CD14-positive monocyte (primary cell): ENCODE measurements around the gene PTAFR. TPM values are rescaled to one million over a fixed set of nuclear protein-coding genes. Genes with fewer than 3 reads are reported as not detected.

Experiments
- DNase-seq, 3 donors: peaks; one replicate each; pipeline ENCODE4 v3.0.0-alpha.2; 2011 to 2022
- H2AFZ ChIP-seq: 2 replicates; pipeline ENCODE4 v1.6.0; 2012; ENCODE audit warnings: mild to moderate bottlenecking, low read depth, low read length, inconsistent platforms; ENCODE audit not compliant: insufficient read depth, poor library complexity, severe bottlenecking
- H3K27ac ChIP-seq, 2 donors: 1 replicate in 1 of 2; 2 replicates in 1 of 2; pipeline ENCODE4 v1.5.1; 2012 to 2013; ENCODE audit warnings: low read length in 2 of 2, control low read depth in 1 of 2, inconsistent platforms in 1 of 2, low read depth in 1 of 2, mild to moderate bottlenecking in 1 of 2
- H3K27me3 ChIP-seq, 2 donors: one replicate each; pipeline versions ENCODE4 v1.6.0 to v1.6.1; 2011 to 2013; ENCODE audit warnings: low read length in 2 of 2; ENCODE audit not compliant: control insufficient read depth in 2 of 2, insufficient read depth in 2 of 2
- H3K36me3 ChIP-seq, 2 donors: replicated peaks in 1 of 2; 1 replicate in 1 of 2; 2 replicates in 1 of 2; pipeline versions ENCODE4 v1.5.1 to v1.6.1; 2012 to 2013; ENCODE audit warnings: low read length in 2 of 2, control low read depth in 1 of 2, inconsistent platforms in 1 of 2, mild to moderate bottlenecking in 1 of 2; ENCODE audit not compliant: insufficient read depth in 2 of 2, control insufficient read depth in 1 of 2
- H3K4me1 ChIP-seq, 2 donors: 1 replicate in 1 of 2; 2 replicates in 1 of 2; pipeline versions ENCODE4 v1.5.1 to v1.6.1; 2012 to 2013; ENCODE audit warnings: low read length in 2 of 2, control low read depth in 1 of 2, inconsistent platforms in 1 of 2, mild to moderate bottlenecking in 1 of 2, moderate library complexity in 1 of 2; ENCODE audit not compliant: insufficient read depth in 2 of 2, control insufficient read depth in 1 of 2
- H3K4me2 ChIP-seq: replicated peaks from 2 replicates; pipeline ENCODE3; 2012; ENCODE audit warnings: low read length, moderate library complexity, mild to moderate bottlenecking; ENCODE audit not compliant: poor library complexity, severe bottlenecking; ENCODE audit errors: extremely low read depth
- H3K4me3 ChIP-seq, 3 experiments: fragments of 200-600 bp in 1 of 3; sonication (generic) in 1 of 3; replicated peaks in 1 of 3; 1 replicate in 2 of 3; 2 replicates in 1 of 3; pipeline ENCODE4 v1.5.1; 2011 to 2013; ENCODE audit warnings: low read length in 3 of 3, mild to moderate bottlenecking in 3 of 3, control low read depth in 2 of 3, low read depth in 2 of 3, inconsistent platforms in 1 of 3, moderate library complexity in 1 of 3
- H3K79me2 ChIP-seq: 2 replicates; pipeline ENCODE4 v1.6.0; 2012; ENCODE audit warnings: mild to moderate bottlenecking, control low read depth, inconsistent platforms, low read length, moderate library complexity; ENCODE audit not compliant: insufficient read depth
- H3K9ac ChIP-seq: 2 replicates; pipeline ENCODE4 v1.6.0; 2017; ENCODE audit warnings: low read length, mild to moderate bottlenecking; ENCODE audit not compliant: insufficient read depth, poor library complexity, severe bottlenecking
- H3K9me3 ChIP-seq, 2 donors: replicated peaks in 1 of 2; 1 replicate in 1 of 2; 2 replicates in 1 of 2; pipeline versions ENCODE4 v1.5.1 to v1.6.1; 2012 to 2013; ENCODE audit warnings: low read length in 2 of 2, control low read depth in 1 of 2; ENCODE audit not compliant: control insufficient read depth in 1 of 2, insufficient read depth in 1 of 2
- H4K20me1 ChIP-seq: 2 replicates; pipeline ENCODE4 v1.6.0; 2012; ENCODE audit warnings: mild to moderate bottlenecking, low read length, control low read depth, moderate library complexity; ENCODE audit not compliant: insufficient read depth
- H3K27ac Mint-ChIP-seq, 7 donors: one replicate each; pipeline ENCODE4 v1.8.0; 2020; ENCODE audit warnings: mild to moderate bottlenecking in 7 of 7, mixed read lengths in 7 of 7, moderate library complexity in 6 of 7, inconsistent platforms in 2 of 7
- H3K27me3 Mint-ChIP-seq, 3 donors: one replicate each; pipeline ENCODE4 v1.8.0; 2021 to 2022; ENCODE audit warnings: low read depth in 3 of 3, mild to moderate bottlenecking in 3 of 3, mixed read lengths in 3 of 3, moderate library complexity in 3 of 3, inconsistent platforms in 1 of 3
- H3K36me3 Mint-ChIP-seq, 2 donors: one replicate each; pipeline ENCODE4 v1.8.0; 2020; ENCODE audit warnings: mixed read lengths in 2 of 2, inconsistent platforms in 1 of 2, mild to moderate bottlenecking in 1 of 2
- H3K4me1 Mint-ChIP-seq: one replicate; pipeline ENCODE4 v1.8.0; 2020; ENCODE audit warnings: mild to moderate bottlenecking, mixed read lengths
- H3K4me3 Mint-ChIP-seq, 2 donors: one replicate each; pipeline ENCODE4 v1.8.0; 2020; ENCODE audit warnings: mild to moderate bottlenecking in 2 of 2, mixed read lengths in 2 of 2, moderate library complexity in 1 of 2
- H3K9me3 Mint-ChIP-seq, 7 donors: one replicate each; pipeline ENCODE4 v1.8.0; 2020 to 2022; ENCODE audit warnings: mixed read lengths in 7 of 7, mild to moderate bottlenecking in 6 of 7, moderate library complexity in 6 of 7, inconsistent platforms in 2 of 7
- WGBS: methylation state at CpG from one replicate; pipeline ENCODE4 v1.1.5; 2013; ENCODE audit warnings: missing lambda C conversion rate; ENCODE audit not compliant: insufficient coverage; 5-methylcytosine and 5-hydroxymethylcytosine counted together
- intact Hi-C, 2 donors: fragments of 100-400 bp; cut with micrococcal nuclease; formaldehyde crosslinking; loops; one replicate each; pipeline versions ENCODE4 v1.15.0 to v1.15.1; 2023
- polyA plus RNA-seq, 3 donors: library from polyadenylated mRNA; depleted of rRNA in 1 of 3; unstranded in 2 of 3; stranded (reverse) in 1 of 3; fragments of 300-500 nt in 2 of 3; fragments of >200 nt in 1 of 3; fragmentation: Illumina TruSeq in 2 of 3; gene quantifications; 1 replicate in 2 of 3; 2 replicates in 1 of 3; pipeline ENCODE4 v1.2.3, GENCODE V29; 2012 to 2021
- TF ChIP-seq, protein P1 (sequence below): fragments of 200-600 bp; IDR thresholded peaks from one replicate; pipeline ENCODE4 v1.8.0; 2022; ENCODE audit warnings: antibody characterized with exemption, mild to moderate bottlenecking

The PTAFR gene
- polyA plus RNA-seq, 3 donors = 115 to 347 (median 331) TPM

DNA sequence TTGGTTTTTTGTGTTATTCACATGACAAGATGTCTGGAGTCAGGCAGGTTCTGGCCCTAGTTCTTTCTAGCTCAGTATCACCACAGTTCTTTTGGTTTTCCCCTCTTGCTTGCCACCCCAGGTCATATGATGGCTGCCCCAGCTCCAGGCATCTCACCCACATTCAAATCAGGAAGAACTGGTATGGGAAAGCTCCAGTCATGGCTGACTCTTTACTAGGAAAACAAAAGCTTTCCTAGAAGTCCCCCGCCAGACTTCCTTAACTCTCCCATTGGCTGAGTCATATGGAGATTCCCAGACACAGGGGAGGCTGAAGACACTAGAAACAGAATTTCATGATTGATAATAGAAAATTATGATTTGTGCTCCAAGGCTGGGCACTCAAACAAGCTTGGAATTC is 65.9 kb downstream of the PTAFR start:
- intact Hi-C loops = loop anchor here in 1 of 2 donors (5.0 kb wide), 1 partner anchor 67 kb away; the partner anchor contains the start of gene PTAFR

DNA sequence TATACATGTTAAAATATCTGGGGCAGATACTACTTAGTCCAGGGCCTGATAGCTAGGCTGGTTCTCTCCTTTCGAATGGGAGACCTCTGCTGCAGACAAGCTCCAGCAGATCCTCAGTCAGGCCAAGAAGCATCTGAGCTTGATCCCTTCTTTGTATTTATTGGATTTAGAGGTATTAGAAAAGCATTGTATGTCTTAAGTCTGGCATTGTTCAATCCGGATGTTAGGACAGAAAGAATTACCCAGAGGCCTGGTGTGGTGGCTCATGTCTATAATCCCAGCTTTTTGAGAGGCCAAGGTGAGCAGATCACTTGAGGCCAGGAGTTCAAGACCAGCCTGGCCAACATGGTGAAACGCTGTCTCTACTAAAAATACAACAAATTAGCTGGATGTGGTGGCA is 66.9 kb downstream of the PTAFR start:
- Histone ChIP-seq H3K79me2 (no peaks in the 10 kb centered on the region), H3K9me3 (no peaks in the 10 kb centered on the region), H3K4me3 (no peak overlapping the region), H3K27ac (no peak overlapping the region), H4K20me1 (no peaks in the 10 kb centered on the region), H3K4me2 (no peak overlapping the region), H2AFZ (no peak overlapping the region), H3K9ac (no peak overlapping the region), H3K4me1 (peaks cover 67 to 69% of the 10 kb centered on the region in 2 donors), H3K27me3 (no peaks in the 10 kb centered on the region), H3K36me3 (no peaks in the 10 kb centered on the region)
- Mint-ChIP-seq H3K27me3 (peaks cover 0 to 6% (median 3%) of the 10 kb centered on the region in 3 donors), H3K27ac (peak overlapping the region in 6 of 7 donors; percentile 15 to 100 (median 100)), H3K36me3 (peaks cover 0 to 12% of the 10 kb centered on the region in 2 donors), H3K4me1 (peaks cover 66% of the 10 kb centered on the region), H3K4me3 (no peak overlapping the region), H3K9me3 (peaks cover 0 to 6% (median 0%) of the 10 kb centered on the region in 7 donors)
- TF ChIP-seq, protein P1, sequence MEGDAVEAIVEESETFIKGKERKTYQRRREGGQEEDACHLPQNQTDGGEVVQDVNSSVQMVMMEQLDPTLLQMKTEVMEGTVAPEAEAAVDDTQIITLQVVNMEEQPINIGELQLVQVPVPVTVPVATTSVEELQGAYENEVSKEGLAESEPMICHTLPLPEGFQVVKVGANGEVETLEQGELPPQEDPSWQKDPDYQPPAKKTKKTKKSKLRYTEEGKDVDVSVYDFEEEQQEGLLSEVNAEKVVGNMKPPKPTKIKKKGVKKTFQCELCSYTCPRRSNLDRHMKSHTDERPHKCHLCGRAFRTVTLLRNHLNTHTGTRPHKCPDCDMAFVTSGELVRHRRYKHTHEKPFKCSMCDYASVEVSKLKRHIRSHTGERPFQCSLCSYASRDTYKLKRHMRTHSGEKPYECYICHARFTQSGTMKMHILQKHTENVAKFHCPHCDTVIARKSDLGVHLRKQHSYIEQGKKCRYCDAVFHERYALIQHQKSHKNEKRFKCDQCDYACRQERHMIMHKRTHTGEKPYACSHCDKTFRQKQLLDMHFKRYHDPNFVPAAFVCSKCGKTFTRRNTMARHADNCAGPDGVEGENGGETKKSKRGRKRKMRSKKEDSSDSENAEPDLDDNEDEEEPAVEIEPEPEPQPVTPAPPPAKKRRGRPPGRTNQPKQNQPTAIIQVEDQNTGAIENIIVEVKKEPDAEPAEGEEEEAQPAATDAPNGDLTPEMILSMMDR = no peak
- no peak for DNase-seq
- intact Hi-C loops = loop anchor here in 1 of 2 donors (5.0 kb wide), 1 partner anchor 68 kb away; the partner anchor contains the start of gene PTAFR
- WGBS = 93% methylated on average over 2 of the region's 3 CpGs

More for the DNA sequence above, 65.9 kb downstream of the PTAFR start:
- Histone ChIP-seq H3K36me3 (no peaks in the 10 kb centered on the region), H3K4me1 (peaks cover 75 to 78% of the 10 kb centered on the region in 2 donors), H4K20me1 (no peaks in the 10 kb centered on the region), H3K9ac (peak overlapping the region; percentile 76), H3K27ac (peak overlapping the region; percentile 87 to 100), H3K79me2 (no peaks in the 10 kb centered on the region), H3K27me3 (no peaks in the 10 kb centered on the region), H3K4me2 (no peak overlapping the region), H3K9me3 (no peaks in the 10 kb centered on the region), H2AFZ (no peak overlapping the region), H3K4me3 (no peak overlapping the region)
- no CpG with 5 or more reads among the region's 1 CpG for WGBS
- peaks cover 0 to 6% (median 3%) of the 10 kb centered on the region in 3 donors for H3K27me3 Mint-ChIP-seq
- peaks cover 0 to 12% of the 10 kb centered on the region in 2 donors for H3K36me3 Mint-ChIP-seq
- H3K4me3 Mint-ChIP-seq = no peak overlapping the region
- H3K9me3 Mint-ChIP-seq = peaks cover 0 to 6% (median 0%) of the 10 kb centered on the region in 7 donors
- TF ChIP-seq, protein P1 = no peak
- DNase-seq = peak in 2 of 3 donors; percentile 70 to 90
- H3K27ac Mint-ChIP-seq = peak overlapping the region; percentile 98 to 100 (median 100)
- peaks cover 73% of the 10 kb centered on the region for H3K4me1 Mint-ChIP-seq
